Fibroblast of mammary gland (primary cell): ENCODE results near the gene ZXDC.

Experiments
- DNase-seq: peaks from one replicate; pipeline ENCODE4 v3.0.0-alpha.2; 2010; ENCODE audit warnings: low read depth
- H3K4me3 ChIP-seq: 2 replicates; pipeline ENCODE4 v1.5.1; 2011; ENCODE audit warnings: low read depth, mild to moderate bottlenecking, low read length, moderate library complexity; ENCODE audit not compliant: control insufficient read depth
- TF ChIP-seq, protein P1 (sequence below): conservative IDR thresholded peaks from 2 replicates; pipeline ENCODE4 v1.5.1; 2011; ENCODE audit warnings: low read depth, low read length, inconsistent platforms; ENCODE audit not compliant: control insufficient read depth, insufficient read depth

ZXDC gene, protein sequence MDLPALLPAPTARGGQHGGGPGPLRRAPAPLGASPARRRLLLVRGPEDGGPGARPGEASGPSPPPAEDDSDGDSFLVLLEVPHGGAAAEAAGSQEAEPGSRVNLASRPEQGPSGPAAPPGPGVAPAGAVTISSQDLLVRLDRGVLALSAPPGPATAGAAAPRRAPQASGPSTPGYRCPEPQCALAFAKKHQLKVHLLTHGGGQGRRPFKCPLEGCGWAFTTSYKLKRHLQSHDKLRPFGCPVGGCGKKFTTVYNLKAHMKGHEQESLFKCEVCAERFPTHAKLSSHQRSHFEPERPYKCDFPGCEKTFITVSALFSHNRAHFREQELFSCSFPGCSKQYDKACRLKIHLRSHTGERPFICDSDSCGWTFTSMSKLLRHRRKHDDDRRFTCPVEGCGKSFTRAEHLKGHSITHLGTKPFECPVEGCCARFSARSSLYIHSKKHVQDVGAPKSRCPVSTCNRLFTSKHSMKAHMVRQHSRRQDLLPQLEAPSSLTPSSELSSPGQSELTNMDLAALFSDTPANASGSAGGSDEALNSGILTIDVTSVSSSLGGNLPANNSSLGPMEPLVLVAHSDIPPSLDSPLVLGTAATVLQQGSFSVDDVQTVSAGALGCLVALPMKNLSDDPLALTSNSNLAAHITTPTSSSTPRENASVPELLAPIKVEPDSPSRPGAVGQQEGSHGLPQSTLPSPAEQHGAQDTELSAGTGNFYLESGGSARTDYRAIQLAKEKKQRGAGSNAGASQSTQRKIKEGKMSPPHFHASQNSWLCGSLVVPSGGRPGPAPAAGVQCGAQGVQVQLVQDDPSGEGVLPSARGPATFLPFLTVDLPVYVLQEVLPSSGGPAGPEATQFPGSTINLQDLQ

DNA sequence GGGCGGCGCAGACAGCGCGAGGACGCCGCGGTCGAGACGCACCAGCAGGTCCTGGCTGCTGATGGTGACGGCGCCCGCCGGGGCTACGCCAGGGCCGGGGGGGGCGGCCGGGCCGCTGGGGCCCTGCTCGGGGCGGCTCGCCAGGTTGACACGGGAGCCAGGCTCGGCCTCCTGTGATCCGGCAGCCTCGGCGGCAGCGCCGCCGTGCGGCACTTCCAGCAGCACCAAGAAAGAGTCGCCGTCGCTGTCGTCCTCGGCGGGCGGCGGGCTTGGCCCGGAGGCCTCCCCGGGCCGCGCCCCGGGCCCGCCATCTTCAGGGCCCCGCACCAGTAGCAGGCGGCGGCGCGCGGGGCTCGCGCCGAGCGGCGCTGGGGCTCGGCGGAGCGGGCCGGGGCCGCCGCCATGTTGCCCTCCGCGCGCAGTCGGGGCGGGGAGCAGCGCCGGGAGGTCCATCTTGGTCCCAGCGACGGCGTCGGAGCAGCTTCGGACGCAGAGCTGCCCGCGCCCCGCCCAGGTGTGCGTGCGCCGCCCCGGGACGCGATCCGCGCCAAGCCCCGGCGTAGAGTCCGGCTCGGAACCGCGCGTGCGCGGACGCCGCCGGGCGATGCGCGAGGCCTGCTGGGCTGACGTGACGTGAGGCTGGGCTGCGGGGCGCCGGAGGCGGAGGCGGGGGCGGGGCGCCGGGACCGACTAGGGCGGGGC is at the start of gene ZXDC:
ZXDC (minus strand) TSS at position 479 of the 702 bp plus-strand sequence; CDS start at position 453, 26 bp downstream.
- TF ChIP-seq, protein P1, sequence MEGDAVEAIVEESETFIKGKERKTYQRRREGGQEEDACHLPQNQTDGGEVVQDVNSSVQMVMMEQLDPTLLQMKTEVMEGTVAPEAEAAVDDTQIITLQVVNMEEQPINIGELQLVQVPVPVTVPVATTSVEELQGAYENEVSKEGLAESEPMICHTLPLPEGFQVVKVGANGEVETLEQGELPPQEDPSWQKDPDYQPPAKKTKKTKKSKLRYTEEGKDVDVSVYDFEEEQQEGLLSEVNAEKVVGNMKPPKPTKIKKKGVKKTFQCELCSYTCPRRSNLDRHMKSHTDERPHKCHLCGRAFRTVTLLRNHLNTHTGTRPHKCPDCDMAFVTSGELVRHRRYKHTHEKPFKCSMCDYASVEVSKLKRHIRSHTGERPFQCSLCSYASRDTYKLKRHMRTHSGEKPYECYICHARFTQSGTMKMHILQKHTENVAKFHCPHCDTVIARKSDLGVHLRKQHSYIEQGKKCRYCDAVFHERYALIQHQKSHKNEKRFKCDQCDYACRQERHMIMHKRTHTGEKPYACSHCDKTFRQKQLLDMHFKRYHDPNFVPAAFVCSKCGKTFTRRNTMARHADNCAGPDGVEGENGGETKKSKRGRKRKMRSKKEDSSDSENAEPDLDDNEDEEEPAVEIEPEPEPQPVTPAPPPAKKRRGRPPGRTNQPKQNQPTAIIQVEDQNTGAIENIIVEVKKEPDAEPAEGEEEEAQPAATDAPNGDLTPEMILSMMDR: peak; percentile 26
- peak; percentile 90 for DNase-seq
- peak within 1 kb of the TSS; percentile 85 for H3K4me3 ChIP-seq

DNA sequence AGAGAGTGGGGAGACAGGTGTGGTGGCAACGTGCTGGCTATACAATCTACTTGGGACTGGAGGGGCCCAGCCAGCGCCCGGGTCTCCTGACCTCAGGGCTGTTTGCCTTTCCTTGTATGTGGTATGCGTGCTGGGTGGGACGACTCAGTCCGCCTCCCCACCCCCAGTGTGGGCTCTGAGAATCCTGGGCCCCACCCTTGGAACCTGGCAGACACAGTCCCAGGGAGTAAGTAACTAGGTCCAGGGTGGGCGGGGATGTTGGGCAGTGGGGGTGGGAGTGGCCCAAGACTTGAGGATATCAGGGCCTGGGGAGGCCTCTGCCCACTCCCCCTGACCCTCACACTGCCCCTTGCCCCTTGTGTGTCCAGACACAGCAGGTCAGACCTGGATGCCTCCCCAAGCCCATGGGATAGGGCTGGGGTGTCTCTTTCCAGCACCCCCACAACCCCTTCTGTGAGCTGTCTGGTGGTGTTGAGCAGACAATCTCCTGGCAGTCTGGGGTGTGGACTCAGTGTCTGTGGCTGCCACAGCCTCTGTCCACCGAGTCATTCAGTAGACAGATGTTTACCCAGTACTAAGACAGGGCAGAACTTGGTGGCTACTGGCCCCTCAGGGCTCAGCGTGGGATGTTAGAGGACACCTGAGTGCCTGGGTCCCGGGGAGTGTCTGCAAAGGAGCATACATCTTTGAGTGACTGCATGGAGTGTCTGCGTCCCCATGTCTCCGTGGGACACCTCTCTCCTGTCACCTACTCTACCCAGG is 49.6 kb upstream of the ZXDC start:
- H3K4me3 ChIP-seq: no peak overlapping the region
- TF ChIP-seq, protein P1: no peak
- no peak for DNase-seq

DNA sequence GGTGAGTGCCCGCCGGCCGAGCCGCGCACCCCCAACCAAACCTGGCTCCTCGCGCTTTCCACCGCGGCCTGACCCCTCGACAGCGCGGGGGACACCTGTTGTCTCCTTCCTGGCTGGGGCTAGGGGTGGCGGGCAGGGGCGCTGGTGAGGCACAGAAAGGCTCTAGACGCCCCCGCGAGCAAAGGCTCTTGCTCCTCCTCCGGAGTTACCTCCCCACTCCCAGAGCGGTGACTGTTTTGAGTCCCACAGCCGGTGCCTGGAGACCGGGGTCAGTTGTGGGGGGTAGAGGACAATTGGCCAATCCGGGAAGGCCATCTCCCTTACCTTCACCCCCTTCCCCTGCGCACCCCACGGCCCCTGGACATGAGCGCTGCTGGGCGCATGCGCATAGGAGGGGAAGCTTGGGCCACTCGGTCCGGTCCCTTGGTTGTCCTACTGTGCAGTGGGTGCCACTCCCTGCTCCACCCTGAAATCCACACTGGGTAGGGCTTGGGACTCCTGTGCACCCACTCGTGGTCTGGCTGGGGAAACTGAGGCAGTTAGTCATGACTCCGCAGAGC is 48.8 kb upstream of the ZXDC start:
- peak overlapping the region; percentile 16 for H3K4me3 ChIP-seq
- TF ChIP-seq, protein P1: no peak
- DNase-seq: no peak

DNA sequence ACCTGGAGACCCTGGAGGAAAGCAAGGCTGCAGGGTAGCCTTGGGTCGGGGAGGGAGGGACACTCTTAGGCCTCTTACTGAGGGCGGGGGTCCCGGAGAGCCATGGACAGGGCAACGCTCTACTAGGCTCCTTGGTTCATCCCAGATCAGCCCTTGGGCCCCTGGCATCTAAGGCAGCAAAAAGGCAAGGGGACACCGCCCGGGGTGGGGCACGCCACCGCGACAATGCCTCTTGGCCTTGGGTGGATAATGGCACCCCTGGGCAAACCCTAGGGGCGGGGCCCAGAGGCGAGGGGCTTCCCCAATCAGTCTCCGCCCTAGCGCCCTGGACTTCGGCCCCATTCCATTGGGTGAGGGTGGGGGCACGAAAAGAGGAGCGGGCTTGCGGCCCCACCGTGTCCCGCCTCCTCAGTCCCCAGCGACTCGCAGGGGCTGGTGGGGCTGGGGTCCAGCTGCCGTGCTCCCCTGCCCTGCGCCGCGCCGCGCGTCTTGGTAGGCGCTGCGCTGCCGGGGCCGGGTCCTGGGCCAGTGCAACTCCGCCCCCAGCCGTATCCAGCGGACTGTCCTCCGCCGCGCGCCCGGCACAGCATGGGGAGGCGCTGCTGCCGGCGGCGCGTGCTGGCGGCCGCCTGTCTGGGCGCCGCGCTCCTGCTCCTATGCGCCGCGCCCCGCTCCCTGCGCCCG is 48.2 kb upstream of the ZXDC start, which contains the start of gene CHST13:
CHST13 (plus strand) TSS at position 411 of the 684 bp plus-strand sequence; CDS start at position 589, 178 bp downstream.
- peak; percentile 29 for DNase-seq
- TF ChIP-seq, protein P1: no peak
- peak within 1 kb of the TSS; percentile 16 for H3K4me3 ChIP-seq

DNA sequence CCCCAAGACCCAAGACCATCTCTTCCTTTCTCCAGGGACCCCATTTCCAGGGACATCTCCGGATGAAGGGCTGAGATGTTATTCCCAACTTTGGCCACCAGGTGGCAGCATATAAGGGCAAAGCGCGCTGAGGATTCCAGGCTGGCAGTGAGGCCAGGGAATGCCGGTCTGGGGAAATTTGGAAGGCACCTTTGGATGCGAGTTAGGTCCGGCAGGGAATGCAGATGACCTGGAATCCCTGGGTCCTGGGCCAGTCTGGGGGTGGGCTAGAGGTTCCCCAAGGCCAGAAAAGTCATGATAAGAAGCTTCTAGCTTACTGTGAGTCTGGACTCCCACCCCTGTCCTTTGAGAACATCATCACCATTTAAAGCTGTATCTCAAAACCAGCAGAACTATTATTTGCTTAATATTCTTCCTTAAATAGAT is 46.7 kb upstream of the ZXDC start:
- TF ChIP-seq, protein P1: peak; percentile 87
- H3K4me3 ChIP-seq: no peak overlapping the region
- peak; percentile 47 for DNase-seq
